Measurements from ENCODE around the gene ZMIZ1.

The ZMIZ1 gene, protein sequence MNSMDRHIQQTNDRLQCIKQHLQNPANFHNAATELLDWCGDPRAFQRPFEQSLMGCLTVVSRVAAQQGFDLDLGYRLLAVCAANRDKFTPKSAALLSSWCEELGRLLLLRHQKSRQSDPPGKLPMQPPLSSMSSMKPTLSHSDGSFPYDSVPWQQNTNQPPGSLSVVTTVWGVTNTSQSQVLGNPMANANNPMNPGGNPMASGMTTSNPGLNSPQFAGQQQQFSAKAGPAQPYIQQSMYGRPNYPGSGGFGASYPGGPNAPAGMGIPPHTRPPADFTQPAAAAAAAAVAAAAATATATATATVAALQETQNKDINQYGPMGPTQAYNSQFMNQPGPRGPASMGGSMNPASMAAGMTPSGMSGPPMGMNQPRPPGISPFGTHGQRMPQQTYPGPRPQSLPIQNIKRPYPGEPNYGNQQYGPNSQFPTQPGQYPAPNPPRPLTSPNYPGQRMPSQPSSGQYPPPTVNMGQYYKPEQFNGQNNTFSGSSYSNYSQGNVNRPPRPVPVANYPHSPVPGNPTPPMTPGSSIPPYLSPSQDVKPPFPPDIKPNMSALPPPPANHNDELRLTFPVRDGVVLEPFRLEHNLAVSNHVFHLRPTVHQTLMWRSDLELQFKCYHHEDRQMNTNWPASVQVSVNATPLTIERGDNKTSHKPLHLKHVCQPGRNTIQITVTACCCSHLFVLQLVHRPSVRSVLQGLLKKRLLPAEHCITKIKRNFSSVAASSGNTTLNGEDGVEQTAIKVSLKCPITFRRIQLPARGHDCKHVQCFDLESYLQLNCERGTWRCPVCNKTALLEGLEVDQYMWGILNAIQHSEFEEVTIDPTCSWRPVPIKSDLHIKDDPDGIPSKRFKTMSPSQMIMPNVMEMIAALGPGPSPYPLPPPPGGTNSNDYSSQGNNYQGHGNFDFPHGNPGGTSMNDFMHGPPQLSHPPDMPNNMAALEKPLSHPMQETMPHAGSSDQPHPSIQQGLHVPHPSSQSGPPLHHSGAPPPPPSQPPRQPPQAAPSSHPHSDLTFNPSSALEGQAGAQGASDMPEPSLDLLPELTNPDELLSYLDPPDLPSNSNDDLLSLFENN

GRCh38 chr10:79068562-79069324 is at the start of gene ZMIZ1:
Gene ZMIZ1, plus strand, starts transcription at chr10:79068966. Its CDS starts 132,667 bp downstream, at chr10:79201633.
- DNase-seq (ENCODE audit: low spot score): peak; percentile 91

GRCh38 chr10:79019441-79020014 is 49.2 kb upstream of the ZMIZ1 start:
- DNase-seq (ENCODE audit: low spot score): peak; percentile 59

- no peak for DNase-seq (ENCODE audit: low spot score)
Measured at GRCh38 chr10:79020015-79020491, 48.7 kb upstream of the ZMIZ1 start.

DNA sequence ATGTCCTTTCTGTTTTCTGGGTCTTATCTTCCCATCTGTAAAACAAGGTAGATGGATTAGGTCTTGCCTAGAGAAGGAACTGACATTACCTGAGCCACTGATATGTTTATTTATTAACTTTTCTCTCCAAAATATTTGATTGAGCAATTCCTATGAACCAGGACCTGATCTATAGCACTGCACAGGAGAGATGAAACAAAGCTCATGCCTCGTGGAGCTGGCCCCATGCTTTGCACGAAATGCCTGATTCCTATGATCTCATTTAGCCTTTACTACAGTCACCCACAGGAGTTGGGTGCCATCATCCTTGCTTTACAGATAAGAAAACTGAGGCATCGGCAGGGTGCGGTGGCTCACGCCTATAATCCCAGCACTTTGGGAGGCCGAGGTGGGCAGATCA is 48.2 kb upstream of the ZMIZ1 start:
- no peak for DNase-seq (ENCODE audit: low spot score)

GRCh38 chr10:79021331-79021907 is 47.3 kb upstream of the ZMIZ1 start:
- DNase-seq (ENCODE audit: low spot score): no peak

DNA sequence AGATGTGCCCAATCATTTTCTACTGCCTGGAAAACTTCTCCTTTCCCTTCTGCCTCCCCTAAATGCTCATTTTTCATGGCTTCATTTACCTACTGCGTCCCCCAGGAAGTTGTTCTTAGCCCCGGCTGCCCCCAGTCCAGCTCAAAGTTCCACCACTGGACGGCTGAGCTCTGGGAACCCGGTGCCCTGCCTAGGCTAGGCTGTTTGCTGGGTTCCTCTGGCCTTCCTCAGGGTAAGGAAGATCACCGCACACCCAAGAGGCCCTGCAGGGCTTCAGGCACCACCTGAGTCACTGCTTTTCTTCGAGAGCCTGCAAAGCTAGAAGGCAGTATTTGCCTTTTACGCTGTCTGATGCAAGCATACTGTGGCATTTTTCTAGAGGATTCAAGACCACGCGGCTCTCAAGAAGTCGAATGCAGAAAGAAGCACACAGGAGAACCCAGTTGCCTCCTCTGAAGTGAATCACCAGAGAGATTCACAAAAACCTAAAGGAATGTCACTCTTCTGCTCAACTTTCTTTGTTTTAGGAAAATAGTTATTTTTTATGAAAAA is 46.7 kb upstream of the ZMIZ1 start:
- no peak for DNase-seq (ENCODE audit: low spot score)

- DNase-seq (ENCODE audit: low spot score): no peak
Measured at GRCh38 chr10:79022565-79023230, 46.1 kb upstream of the ZMIZ1 start.

GRCh38 chr10:79023240-79024162 is 45.3 kb upstream of the ZMIZ1 start:
- no peak for DNase-seq (ENCODE audit: low spot score)

DNA sequence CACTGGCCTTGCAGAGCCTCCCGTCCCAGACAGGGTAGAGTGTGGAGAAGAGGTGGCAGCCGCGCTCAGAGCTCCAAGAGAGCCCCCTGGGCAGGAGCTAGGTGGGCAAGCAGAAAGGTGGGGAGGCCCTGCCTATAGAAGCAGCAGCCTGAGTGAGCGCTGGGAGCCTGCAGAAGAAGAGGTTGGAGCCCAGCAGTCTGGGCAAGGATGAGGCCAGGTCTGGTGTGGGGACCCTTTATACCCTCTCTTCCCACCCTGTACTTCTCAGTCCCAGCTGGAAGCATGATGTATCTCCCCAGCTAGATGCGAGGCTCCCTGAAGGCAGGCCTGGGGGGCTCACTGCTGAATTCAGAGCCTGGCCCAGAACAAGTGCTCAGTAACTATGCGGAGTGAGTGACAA is 44.5 kb upstream of the ZMIZ1 start:
- DNase-seq (ENCODE audit: low spot score): no peak

DNA sequence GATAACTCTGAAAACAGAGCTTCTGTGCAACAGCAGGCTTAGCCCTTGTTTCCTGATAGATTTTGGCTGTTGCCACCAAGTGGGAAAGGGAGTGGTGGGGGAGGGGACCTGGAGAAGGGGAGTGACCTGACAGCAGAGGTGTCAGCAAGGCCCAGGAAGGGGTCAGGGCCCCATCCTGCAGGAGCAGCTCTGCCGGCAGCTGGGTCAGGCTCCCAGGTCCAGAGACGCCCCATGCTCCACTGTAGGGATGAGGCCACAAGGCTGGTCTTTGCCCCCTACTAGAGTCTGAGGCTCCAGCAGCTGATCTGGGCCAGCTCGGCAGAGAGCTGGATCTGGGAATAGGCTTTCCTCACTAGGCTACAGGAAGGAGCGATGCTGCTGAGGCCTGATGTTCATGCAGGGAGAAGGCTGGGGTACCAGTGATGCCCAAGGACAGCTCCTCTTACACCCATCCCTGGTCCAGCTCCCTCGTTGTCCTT is 44.0 kb upstream of the ZMIZ1 start:
- no peak for DNase-seq (ENCODE audit: low spot score)

GRCh38 chr10:79025199-79025832 is 43.5 kb upstream of the ZMIZ1 start:
- no peak for DNase-seq (ENCODE audit: low spot score)

- DNase-seq (ENCODE audit: low spot score): no peak
Measured at GRCh38 chr10:79026341-79026761, 42.4 kb upstream of the ZMIZ1 start.

GRCh38 chr10:79026806-79027146 is 42.0 kb upstream of the ZMIZ1 start:
- DNase-seq (ENCODE audit: low spot score): no peak

- DNase-seq (ENCODE audit: low spot score): no peak
Measured at GRCh38 chr10:79027147-79028055, 41.4 kb upstream of the ZMIZ1 start.

- DNase-seq (ENCODE audit: low spot score): no peak
Measured at GRCh38 chr10:79028056-79028430, 40.7 kb upstream of the ZMIZ1 start.

- no peak for DNase-seq (ENCODE audit: low spot score)
Measured at GRCh38 chr10:79028451-79029010, 40.2 kb upstream of the ZMIZ1 start.
